NCI-H748 (cell line): ENCODE results near the gene CLTCL1.
"Not testable (repeated sequence)": the region's sequence is repeated elsewhere in the genome, so short reads cannot be mapped to it uniquely, and the experiment has no call there.

ENCODE experiments used
- DNase-seq: peaks from one replicate; lab custom pipeline; 2025; ENCODE audit not compliant: unreplicated experiment; lab: John Stamatoyannopoulos, UW

CLTCL1 gene

DNA sequence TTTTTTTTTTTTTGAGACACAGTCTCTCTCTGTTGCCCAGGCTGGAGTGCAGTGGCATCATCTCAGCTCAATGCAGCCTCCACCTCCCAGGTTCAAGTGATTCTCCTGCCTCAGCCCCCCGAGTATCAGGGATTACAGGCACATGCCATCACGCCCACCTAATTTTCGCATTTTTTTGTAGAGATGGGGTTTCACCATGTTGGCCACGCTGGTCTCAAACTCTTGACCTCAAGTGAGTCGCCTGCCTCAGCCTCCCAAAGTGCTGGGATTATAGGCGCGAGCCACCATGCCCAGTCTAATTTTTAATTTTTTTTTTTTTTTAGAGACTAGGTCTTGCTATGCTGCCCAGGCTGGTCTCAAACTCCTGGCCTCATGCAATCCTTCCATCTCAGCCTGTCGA lies 35.2 kb downstream of the CLTCL1 start:
- not testable (repeated sequence) for DNase-seq

DNA sequence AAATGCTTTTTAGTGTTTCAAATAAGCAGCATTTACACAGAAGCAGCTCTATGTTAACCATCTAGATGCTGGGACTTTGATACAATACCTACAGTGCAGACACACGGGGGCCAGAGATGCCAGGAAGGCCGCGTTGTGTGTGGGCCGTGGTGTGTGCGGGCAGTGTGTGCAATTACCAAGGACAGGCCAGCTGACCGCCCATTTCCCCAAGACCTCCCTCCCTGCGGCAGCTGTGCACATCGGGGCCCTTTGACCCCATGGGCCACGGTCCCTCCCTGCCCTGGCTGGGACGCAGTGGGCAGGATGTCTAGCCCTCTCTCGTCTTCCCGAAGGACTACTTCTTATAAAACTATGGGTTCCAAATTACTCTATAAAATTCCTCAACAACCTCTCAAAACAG lies 38.4 kb downstream of the CLTCL1 start:
- no peak for DNase-seq

DNA sequence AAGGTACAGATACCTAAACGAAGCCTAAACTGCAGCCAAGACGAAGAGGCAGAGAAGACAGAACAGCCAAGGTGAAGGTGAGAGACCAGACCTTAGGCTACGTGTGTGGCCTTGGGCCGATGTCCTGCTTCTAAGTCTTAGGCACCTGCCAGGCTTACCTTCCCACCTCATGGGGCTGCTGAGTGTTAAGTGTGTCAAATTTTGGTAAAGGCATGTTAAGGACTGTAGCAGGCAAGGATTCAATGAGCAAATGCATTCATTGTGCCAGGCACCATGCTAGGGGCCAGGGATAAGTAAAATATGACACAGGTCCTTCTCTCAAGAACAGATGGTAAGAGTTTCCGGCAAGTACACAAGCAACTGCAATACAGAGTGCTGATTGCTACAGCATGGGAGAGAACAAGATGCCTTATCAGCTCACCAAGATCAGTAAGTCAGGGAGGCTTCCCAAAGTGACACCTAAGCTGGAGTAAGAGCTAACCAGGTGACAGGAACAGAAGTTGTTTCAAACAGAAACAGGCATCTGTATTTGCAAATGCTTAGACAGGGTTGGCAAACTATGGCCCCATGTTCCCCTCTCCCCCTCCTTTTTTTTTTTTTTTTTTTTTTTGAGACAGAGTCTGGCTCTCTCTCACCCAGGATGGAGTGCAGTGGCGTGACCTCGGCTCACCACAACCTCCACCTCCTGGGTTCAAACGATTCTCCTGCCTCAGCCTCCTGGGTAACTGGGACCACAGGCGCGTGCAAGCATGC lies 46.7 kb downstream of the CLTCL1 start:
- DNase-seq, result no peak

DNA sequence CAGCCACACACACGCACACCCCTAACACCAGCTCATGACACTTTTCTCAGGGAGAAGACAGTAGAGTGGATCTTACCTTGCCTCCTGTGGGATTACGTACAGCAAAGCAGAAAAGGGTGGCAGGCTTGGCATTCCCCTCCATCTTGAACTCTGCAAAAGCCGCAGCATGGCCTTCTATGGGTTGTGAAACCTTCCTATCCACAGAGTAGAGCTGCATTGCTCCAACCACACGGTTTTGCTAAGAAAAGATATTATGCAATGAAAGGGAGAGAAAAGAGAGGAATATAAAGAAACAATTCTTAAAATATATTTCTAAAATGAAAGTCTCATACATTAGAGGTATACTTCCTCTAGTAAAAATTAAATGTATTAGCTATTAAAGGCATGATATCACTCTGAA lies 48.8 kb downstream of the CLTCL1 start:
- no peak for DNase-seq

DNA sequence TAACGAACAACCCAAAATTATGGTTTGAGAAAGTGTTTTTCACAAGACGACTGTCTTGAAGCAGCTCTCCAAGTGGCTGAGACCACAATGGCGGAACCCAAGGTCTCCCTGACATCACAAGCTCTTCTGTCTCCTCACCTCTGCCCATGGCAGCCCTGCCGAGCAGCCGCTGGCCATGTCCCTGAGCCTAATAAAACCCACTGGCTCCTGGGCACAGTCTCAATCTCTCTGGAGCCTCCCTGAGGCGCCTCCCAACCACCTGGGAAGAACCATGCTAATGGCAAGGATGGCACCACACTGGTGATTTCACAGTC lies 50.0 kb downstream of the CLTCL1 start:
- DNase-seq, result no peak

DNA sequence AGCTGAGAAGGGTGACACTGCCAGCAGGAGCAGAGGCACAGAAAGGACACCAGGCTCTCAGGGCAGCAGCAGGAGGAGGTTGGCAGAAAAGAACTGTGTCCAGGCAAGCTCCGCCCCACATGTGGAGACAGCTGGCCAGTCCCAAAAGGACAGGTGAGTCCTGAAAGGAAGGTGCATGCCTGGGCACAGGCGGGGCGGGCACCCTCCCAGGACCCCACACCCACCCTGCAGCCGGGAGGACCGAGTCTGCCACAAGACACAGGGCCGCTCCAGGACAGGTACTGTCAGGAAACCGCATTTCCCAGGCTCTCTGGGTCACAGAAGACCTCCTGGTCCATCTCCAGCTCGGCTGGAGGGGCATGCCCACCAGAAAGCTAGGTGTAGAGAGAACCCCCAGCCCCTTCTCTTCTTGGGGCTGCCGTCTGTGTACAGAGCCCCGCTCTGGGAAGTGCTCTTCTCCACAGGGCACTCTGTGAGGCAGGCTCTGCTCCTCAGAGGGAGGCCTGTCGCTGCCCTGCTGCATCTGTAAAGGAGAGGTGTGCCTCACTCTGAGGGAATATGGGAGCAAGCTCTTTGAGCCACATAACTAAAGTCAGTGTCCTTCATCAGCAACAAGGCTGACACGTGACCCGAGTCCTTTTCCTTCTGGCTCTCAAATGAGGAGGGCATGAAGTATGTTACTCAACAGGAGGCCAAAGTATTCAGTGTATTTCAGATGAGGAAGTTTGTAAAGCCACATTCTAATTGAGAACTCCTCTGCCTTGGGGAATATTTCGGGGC lies 50.5 kb downstream of the CLTCL1 start:
- DNase-seq, result no peak

GRCh38 chr22:19239464-19239863 lies 52.1 kb downstream of the CLTCL1 start:
- no peak for DNase-seq

- no peak for DNase-seq
These were observed 52.6 kb downstream of the CLTCL1 start for GRCh38 chr22:19238900-19239299.

DNA sequence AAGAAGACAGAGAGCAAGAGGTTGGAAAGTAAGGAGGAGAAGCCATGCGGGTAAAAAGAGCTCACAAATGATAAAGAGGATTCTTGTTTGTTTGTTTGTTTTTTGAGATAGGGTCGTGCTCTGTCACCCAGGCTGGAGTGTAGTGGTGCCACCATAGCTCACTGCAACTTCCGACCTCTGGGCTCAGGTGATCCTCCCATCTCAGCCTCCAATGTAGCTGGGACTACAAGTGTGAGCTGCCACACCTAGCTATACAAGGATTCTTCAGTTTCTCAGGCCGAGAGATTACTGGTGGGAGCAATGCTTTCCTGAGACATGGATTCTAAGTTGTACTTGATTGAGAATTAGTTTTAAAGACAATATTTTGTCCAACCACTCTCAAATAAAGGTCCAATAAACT lies 55.6 kb downstream of the CLTCL1 start:
- DNase-seq, result no peak

- no peak for DNase-seq
These were observed 57.2 kb downstream of the CLTCL1 start for GRCh38 chr22:19234126-19234896.

DNA sequence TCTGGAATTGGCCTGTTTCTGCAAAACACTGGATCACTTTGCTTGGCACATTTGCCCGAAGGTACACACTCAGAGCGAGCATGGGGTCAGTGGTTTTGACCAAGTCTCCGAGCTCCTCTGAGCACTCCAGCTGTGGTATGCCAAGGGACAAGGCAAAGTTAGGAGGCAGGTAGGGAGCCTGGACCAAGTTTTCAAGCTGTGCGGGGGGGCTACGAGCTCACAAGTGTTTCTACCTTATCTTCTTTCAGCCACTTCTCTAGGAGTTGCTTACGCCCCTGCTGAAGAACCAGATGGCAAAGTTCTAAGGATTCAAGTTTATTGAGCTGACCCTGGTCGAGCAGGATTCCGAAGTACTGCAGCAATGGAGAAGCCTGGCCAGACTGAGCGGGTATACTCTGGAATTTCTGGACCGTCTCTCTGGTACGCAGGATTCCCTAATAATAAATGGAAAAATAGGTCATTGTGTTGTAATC lies 58.3 kb downstream of the CLTCL1 start:
- DNase-seq, result no peak

DNA sequence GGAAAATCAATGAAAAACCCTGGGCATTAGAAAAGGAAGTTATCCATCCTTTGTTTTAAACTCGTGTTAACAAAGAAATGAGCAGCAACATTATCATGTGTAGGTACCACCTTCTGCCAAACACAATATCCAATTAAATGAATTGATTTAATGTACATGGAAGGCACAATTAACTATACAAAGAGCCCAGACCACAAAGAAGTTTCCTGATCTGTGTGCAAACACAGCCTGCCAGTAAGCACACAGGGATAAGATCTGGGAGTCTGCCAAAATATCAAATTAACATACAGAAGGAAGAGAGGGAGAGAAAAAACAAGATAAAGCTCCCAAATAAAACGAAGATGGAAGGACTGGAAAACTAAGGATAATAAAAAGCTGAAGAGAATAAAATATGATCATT lies 58.9 kb downstream of the CLTCL1 start:
- DNase-seq, result peak; percentile 94

- peak; percentile 50 for DNase-seq
These were observed 59.5 kb downstream of the CLTCL1 start for GRCh38 chr22:19231986-19232385.

- no peak for DNase-seq
These were observed 61.9 kb downstream of the CLTCL1 start for GRCh38 chr22:19229600-19229999.

- DNase-seq, result no peak
These were observed 63.3 kb downstream of the CLTCL1 start for GRCh38 chr22:19228179-19228578.

DNA sequence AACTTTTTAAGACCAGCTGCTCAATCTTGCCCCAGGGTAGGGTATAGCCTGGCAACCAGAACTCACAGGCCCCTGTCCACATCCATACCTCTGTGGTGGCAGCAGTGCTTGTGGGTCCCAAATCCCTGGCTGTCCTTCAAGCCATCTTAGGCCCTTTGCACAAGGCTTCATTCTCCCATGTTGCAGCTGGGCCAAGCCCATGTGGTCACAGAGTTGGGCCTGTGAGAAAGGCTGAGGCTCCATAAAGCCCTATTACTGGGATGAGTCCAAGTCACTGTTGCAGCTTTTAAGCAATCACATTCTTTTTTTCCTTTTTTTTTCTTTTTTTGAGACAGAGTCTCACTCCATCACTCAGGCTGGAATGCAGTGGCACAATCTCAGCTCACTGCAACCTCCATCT lies 65.1 kb downstream of the CLTCL1 start:
- DNase-seq, result no peak

GRCh38 chr22:19225560-19225959 lies 66.0 kb downstream of the CLTCL1 start:
- no peak for DNase-seq

DNA sequence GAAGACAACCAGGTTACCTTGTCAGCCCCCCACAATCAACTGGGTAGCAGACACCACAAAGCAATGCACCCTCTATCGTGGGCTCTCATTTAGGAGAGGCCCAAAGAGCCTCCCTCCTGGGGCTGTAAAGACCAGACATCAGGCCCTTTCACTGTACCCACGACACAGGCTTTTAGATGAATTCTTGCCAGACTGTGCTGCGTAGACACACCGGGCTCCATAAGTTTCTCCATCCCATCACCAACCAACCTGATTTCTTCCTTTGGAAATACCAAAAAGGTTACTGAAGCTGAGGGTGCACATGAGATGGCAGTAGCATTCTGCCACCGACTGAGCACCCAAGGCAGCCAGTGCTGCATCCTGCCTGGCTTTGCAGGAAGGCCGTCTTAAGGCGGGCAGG lies 66.5 kb downstream of the CLTCL1 start:
- no peak for DNase-seq

DNA sequence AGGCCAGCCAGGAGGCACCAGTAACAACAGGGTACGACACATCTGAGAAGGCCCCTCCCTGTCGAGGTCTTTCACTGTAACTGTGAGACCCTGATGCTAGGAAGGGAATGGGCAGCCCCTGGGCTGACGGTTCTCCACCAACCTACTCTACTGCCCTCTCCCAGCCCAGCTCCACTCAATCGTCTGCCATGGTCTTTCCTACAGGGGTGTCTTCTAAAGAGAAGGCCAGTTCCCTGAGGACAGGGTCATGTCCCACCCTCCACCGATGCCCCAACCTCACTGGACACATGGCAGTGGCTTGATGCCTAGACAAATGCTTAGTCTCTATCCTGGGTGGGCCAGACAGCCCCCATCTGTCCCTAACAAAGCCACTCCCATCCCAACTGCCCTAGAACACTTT lies 67.0 kb downstream of the CLTCL1 start:
- no peak for DNase-seq

DNA sequence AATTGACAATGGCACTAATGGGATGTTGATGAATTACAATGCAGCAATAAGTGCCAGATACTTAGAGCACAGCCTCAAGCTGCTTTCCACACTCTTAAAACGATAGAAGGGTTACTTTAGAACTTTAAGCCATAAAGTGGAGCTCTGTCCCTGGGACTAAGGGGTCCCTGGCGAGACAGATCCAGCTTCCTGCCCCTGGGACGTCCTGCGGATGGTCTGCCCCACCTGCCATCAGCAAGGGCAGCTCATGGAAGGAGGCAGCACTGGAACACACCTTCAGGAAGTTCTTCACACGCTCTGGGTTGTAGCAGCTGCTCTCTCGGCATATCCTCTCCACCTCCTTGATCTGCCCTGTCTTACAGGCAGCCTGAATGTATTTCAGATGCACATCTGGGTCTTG lies 67.9 kb downstream of the CLTCL1 start:
- no peak for DNase-seq

GRCh38 chr22:19223110-19223509 lies 68.4 kb downstream of the CLTCL1 start:
- DNase-seq, result no peak
